Left renal cortex interstitium (tissue), 4 donors: ENCODE results near the gene PRDM12. TPM values are rescaled to one million over a fixed set of nuclear protein-coding genes. Genes with fewer than 3 reads are reported as not detected.
A peak's percentile ranks its signal among the peaks of the same experiment; 100 is the strongest.

ENCODE experiments used
- DNase-seq, 4 donors: peaks; one replicate each; pipeline ENCODE4 v3.0.0-alpha.2; 2013; ENCODE audit warnings: low read depth in 4 of 4, low spot score in 2 of 4, missing footprints in 1 of 4
- polyA plus RNA-seq, 4 donors: library from polyadenylated mRNA; unstranded; fragments of 120-200 nt; gene quantifications; one replicate each; pipeline ENCODE4 v1.2.1, GENCODE V29; 2013; ENCODE audit not compliant: insufficient read length in 4 of 4

Gene PRDM12
- polyA plus RNA-seq, 4 donors = not detected

DNA sequence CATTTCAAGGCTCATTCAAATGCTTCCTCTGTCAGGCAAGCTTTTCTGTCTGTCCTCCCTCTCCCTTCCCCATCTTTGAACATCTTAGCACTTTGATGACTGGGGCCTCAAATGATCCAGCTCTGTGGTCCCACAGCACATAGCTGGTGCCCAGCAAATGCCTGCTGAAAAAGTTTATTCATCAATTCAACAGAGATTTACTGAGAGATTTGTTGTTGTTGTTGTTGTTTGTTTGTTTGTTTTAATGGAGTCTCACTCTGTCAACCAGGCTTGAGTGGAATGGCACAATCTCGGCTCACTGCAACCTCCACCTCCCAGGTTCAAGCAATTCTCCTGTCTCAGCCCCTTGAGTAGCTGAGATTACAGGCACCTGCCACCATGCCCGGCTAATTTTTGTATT, 23.2 kb downstream of the PRDM12 start:
- no peak for DNase-seq

DNA sequence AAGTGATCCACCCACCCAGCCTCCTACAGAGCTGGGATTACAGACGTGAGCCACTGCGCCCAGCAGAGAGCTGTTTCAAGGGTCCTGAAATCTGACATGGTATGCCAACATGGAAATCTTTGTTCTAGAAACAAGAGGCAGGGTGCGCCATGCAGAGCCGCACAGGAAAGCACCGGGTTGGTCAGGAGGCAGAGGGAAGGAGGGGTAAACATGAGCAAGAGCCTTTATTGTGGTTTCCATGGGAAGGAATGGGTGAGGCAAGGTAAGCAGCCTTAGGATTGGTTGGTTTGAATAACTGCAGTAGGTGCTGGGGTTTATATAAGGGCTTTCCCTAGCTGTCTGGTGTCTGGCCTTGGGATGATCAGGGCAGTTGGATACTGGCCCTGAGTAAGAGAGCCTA, 23.7 kb downstream of the PRDM12 start:
- no peak for DNase-seq

DNA sequence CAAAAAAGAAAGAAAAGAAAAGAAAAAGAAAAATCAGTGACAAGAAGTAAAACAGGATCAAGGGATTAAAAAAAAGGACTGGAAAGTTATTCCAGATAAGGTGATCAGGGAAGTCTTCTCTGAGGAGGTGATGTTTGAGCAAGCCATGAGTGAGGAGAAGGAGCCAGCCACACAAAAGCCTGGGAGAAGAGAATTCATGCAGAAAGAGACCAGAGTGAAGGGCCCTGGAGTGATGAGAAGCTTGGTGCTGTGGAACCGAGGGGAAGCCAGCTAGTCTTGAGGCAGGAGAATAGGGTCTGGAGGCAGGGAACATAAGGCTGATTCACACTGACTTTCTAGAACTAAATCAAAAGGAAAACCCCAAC, 25.2 kb downstream of the PRDM12 start:
- DNase-seq = no peak

DNA sequence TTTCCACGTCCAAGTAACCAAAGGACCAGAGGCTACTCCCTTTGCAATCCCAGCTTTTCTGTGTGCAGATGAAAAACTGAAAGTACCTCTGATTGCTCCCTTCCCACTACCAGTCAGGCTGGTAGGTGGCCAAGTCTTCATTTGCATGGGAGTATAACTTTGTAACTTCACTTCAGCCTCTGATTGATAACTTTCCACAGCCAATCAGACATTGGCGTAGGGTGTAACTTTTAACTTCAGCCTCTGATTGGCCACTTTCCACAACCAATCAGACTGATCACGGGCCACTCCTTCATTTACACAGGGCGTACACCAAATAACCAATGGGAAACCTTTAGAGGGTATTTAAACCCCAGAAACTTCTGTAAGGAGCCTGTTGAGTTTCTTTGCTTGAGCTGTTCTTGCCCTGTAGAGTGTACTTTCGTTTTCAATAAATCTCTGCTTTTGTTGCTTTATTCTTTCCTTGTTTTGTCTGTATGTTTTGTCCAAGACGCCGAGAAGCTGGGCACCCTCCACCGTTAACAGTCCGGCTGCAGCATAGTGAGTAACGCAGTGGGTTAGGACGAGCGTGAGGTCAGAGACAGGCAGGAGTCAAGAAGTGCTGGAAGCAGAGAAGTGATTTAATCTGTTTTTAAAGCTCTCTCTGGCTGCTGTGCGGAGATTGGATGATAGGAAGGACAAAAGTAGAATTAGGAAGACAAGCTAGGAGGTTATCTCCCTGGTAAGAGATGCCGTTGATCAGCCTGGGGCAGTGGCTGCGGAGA, 25.7 kb downstream of the PRDM12 start:
- peak in 1 of 4 donors; percentile 72 for DNase-seq

DNA sequence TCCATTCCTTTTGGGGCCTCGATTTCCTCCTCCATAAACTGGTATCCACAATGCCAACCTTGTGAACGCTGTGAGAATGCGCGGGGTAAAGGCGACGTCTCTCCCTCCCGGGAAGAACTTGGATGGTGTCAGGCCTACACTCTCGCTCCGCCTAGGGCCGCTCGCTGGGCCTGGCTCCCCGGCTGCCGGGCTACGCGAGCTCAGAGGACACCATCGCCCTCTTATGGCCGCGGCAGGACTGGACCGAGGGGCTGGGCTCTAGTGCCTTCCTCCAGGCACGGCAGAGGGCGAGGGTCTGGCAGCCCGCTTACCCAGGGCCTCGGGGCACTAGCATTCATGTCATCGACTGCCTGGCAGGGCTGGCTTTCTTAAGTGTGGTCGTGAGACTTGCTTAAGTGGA, 27.9 kb downstream of the PRDM12 start:
- no peak for DNase-seq

DNA sequence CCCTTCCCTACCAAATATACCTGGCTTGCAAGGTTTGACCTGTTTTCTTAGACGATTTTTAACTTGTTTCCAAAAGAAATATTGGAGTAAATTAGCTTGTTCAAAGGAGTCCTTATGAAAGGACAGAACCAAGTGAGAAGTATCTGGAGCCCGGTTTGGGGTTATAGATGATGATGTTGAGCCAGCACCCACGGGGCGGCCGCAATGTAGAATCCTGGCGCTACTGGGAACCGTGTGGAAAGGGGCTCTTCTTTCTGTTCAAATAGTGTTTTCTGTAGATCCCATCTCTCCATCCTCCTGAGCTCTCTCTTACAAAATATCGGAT, 28.7 kb downstream of the PRDM12 start:
- no peak for DNase-seq

DNA sequence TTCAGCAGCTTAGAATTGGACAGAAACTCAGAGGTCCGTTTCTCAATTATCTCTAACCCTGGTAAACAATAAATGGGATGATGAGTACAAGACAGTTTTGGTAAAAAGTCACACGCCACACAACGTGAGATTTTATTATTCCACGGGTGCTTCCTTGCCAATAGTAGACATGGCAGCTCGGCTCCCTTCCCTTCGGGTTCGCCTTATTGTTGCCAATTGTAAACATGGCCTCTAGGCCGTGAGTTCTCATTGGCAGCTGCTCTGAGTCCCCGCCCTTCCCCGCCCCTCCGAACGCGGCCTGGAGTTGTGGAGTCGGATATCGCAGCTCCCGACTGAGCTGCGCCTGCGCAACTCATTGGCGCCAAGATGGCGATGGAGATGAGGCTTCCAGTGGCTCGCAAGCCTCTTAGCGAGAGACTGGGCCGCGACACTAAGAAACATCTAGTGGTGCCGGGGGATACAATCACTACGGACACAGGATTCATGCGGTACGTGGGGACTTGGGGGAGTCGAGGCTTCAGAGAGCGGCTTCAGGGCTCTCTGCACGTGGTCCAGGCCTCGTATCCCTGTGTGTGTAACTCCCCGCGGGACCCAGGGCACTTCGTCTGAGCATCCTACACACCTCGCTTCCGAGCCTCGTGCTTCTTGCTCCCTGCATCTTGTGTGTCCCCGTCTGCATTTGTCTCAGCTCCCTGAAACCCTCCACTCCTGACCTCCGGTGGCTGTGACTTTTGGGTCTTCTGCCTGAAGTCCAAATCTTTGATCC, 29.2 kb downstream of the PRDM12 start, which contains the start of gene EXOSC2:
Gene EXOSC2, plus strand, starts transcription at position 355 of the 766 bp plus-strand sequence. Its CDS starts 12 bp downstream, at position 367.
- peak; percentile 83 to 96 (median 92) for DNase-seq

GRCh38 chr9:130694205-130694604, 29.8 kb downstream of the PRDM12 start:
- no peak for DNase-seq

- DNase-seq = no peak
These were observed 31.8 kb downstream of the PRDM12 start for GRCh38 chr9:130696139-130696650.

GRCh38 chr9:130696996-130697395, 32.6 kb downstream of the PRDM12 start:
- DNase-seq = no peak

DNA sequence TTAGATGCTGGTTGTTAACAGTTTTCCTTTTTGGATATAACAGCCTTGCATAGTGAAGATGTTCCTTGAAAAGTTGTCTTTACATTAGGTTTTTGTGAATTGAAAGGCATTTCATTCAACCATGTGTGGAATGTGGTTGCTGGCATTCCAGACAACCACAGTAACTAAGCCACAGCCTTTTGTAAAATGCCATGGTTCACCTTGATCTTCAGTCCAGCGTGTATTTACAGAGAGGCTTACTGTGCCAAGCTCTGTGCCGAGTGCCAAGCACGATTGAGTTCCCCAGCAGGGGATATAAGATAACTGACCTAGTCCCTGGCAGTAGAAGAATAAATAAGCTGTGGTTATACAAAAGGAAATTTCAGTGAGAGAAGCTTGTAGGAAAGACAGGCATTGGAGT, 34.1 kb downstream of the PRDM12 start:
- no peak for DNase-seq

- no peak for DNase-seq
These were observed 34.7 kb downstream of the PRDM12 start for GRCh38 chr9:130699047-130699446.

GRCh38 chr9:130701059-130702022, 36.9 kb downstream of the PRDM12 start:
- DNase-seq = peak in 1 of 4 donors; percentile 71

- no peak for DNase-seq
These were observed 39.1 kb downstream of the PRDM12 start for GRCh38 chr9:130703501-130703900.

DNA sequence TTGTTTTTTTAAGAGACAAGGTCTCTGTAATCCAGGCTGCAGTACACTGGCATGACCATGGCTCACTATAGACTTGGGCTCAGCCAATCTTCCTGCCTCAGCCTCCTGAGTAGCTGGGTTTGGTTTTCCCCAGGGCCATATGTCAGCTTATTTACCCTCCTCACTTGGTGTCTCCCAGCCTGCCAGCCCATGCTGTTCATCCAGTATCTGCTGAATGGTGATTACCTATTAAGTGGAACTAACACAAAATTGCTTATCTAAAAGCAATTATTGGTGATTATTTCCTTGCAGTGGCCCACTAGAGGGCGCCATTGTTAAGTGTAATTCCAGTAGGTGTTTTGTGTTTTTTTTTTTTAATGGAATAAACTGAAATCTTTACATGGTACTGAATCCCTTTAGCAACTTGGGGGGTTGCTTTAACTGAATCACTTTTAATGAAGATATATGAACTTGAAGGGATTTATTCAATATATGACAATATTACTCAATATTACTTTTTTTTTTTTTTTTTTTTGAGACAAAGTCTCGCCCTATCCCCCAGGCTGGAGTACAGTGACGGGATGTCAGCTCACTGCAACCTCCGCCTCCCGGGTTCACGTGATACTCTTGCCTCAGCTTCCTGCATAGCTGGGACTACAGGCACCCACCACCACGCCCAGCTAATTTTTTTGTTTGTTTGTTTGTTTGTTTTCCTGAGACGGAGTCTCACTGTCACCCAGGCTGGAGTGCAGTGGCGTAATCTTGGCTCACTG, 43.0 kb downstream of the PRDM12 start:
- no peak for DNase-seq

DNA sequence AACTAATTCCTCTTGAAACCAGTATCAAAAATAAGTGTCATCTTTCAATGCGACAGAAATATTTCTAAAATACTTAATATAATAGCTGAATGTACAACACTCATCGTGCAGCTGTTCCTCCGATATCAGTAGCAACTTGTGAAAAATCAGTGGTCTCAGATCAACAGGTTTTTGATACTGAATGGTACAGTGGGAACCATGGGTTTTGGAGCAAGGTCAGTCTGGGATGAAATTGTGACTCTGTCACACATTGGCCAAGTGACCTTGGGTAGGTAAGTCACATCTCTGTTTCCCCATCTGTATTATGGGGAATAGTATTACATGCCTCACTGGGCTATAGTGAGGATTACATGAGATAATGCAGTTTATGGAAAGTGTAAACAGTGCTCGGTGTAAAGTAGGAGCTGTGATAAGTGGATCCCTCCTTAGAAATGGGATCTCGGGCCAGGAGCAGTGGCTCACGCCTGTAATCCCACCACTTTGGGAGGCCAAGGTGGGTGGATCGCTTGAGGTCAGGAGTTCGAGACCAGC, 46.5 kb downstream of the PRDM12 start:
- DNase-seq = no peak

- no peak for DNase-seq
These were observed 47.1 kb downstream of the PRDM12 start for GRCh38 chr9:130711469-130711868.

DNA sequence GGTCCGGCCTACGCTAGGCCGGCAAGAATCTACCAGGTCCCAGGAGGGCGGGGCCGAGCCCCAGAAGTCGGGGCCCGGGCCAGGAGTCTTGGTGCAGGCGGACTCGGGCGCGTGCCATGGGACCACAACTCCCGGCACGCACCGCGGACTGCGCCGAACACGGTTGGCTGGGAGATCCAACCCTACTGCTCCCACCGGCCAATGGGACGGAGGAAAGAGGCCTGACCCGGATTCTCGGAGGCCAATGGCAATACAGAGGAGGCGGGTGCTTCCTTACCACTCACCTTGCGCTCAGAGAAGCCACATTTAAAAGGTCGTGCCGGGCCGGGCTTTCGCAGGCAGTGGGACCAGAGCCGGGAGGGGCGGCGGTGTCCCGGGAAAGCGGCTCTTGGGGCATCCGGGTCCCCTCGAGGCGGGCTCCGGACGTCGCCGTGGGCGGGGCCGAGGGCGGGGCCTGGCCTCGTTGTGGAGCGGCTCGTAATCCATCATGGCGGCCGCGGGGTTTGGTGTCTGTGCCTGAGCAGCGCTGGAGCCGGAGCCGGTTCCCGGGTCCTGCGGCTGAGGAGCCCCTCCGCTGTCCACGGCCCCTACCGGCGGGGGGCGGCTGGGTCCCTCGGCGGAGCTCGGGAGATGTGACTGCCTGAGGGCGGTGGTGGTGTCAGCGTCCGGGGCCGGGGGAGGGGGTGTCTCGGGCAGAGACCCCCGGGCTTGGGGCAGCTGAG, 48.3 kb downstream of the PRDM12 start:
- DNase-seq = peak; percentile 94 to 95 (median 94)
